ENCODE results near the gene HIPK3. TPM values are rescaled to one million over a fixed set of nuclear protein-coding genes. Genes with fewer than 3 reads are reported as not detected.

HIPK3 gene
- total RNA-seq, 1 donor from 2014 or later = 290 TPM

GRCh38 chr11:33307984-33308383 lies 50.8 kb downstream of the HIPK3 start:
- no peak for DNase-seq

GRCh38 chr11:33309118-33309517 lies 51.9 kb downstream of the HIPK3 start:
- no peak for DNase-seq

- DNase-seq = no peak
These were observed 53.7 kb downstream of the HIPK3 start for GRCh38 chr11:33310720-33311500.

- no peak for DNase-seq
These were observed 54.5 kb downstream of the HIPK3 start for GRCh38 chr11:33311680-33312079.

GRCh38 chr11:33315822-33316221 lies 58.6 kb downstream of the HIPK3 start:
- DNase-seq = no peak

GRCh38 chr11:33317662-33318061 lies 60.5 kb downstream of the HIPK3 start:
- DNase-seq = no peak

- no peak for DNase-seq
These were observed 63.0 kb downstream of the HIPK3 start for GRCh38 chr11:33320016-33320813.

GRCh38 chr11:33320814-33321330 lies 63.7 kb downstream of the HIPK3 start:
- DNase-seq = no peak

GRCh38 chr11:33321422-33321821 lies 64.2 kb downstream of the HIPK3 start:
- no peak for DNase-seq

GRCh38 chr11:33323421-33323820 lies 66.2 kb downstream of the HIPK3 start:
- DNase-seq = no peak

- no peak for DNase-seq
These were observed 67.3 kb downstream of the HIPK3 start for GRCh38 chr11:33324302-33324985.

- DNase-seq = no peak
These were observed 68.3 kb downstream of the HIPK3 start for GRCh38 chr11:33325451-33325850.

GRCh38 chr11:33329705-33330329 lies 72.6 kb downstream of the HIPK3 start:
- no peak for DNase-seq

- no peak for DNase-seq
These were observed 76.6 kb downstream of the HIPK3 start for GRCh38 chr11:33333816-33334215.

GRCh38 chr11:33334627-33335026 lies 77.4 kb downstream of the HIPK3 start:
- no peak for DNase-seq

- no peak for DNase-seq
These were observed 82.1 kb downstream of the HIPK3 start for GRCh38 chr11:33339247-33339646.

- DNase-seq = no peak
These were observed 87.4 kb downstream of the HIPK3 start for GRCh38 chr11:33344611-33345010.

GRCh38 chr11:33347490-33348125 lies 90.4 kb downstream of the HIPK3 start:
- DNase-seq = no peak

- DNase-seq = no peak
These were observed 93.1 kb downstream of the HIPK3 start for GRCh38 chr11:33350287-33350686.

- no peak for DNase-seq
These were observed 101.1 kb downstream of the HIPK3 start for GRCh38 chr11:33358150-33358831.

GRCh38 chr11:33360642-33361041 lies 103.5 kb downstream of the HIPK3 start:
- no peak for DNase-seq

Measured in occipital lobe (tissue), 2 donors.